Lung (tissue), 12 donors: ENCODE data around the gene TRPT1. TPM values are rescaled to one million over a fixed set of nuclear protein-coding genes. Genes with fewer than 3 reads are reported as not detected.
A peak's percentile ranks its signal among the peaks of the same experiment; 100 is the strongest.

ENCODE experiments used
- ATAC-seq: fragments of 200-7000 bp; cut with Tn5 transposase; one replicate; pipeline ENCODE4 v1.9.1; 2020; ENCODE audit warnings: moderate number of reproducible peaks; ENCODE audit not compliant: insufficient read depth, low FRiP score
- DNase-seq, 3 donors: peaks; one replicate each; pipeline ENCODE4 v3.0.0-alpha.2; 2013 to 2017
- H3K27ac ChIP-seq, 2 donors: one replicate each; pipeline ENCODE4 v1.5.1; 2013; ENCODE audit warnings: mild to moderate bottlenecking in 2 of 2, moderate library complexity in 2 of 2, control low read depth in 1 of 2, inconsistent platforms in 1 of 2, low read depth in 1 of 2, low read length in 1 of 2
- H3K27me3 ChIP-seq, 3 donors: one replicate each; pipeline ENCODE4 v1.5.1; 2013; ENCODE audit warnings: low read length in 2 of 3; ENCODE audit not compliant: control insufficient read depth in 3 of 3, insufficient read depth in 3 of 3
- H3K36me3 ChIP-seq, 4 donors: one replicate each; pipeline ENCODE4 v1.5.1; 2013; ENCODE audit warnings: low read length in 4 of 4, mild to moderate bottlenecking in 1 of 4, moderate library complexity in 1 of 4; ENCODE audit not compliant: control insufficient read depth in 4 of 4, insufficient read depth in 4 of 4
- H3K4me1 ChIP-seq, 5 donors: one replicate each; pipeline ENCODE4 v1.5.1; 2013; ENCODE audit warnings: low read length in 5 of 5, mild to moderate bottlenecking in 2 of 5, moderate library complexity in 1 of 5; ENCODE audit not compliant: control insufficient read depth in 5 of 5, insufficient read depth in 5 of 5
- H3K4me3 ChIP-seq: one replicate; pipeline ENCODE4 v1.5.1; 2013; ENCODE audit warnings: mild to moderate bottlenecking, control low read depth, moderate library complexity
- H3K9ac ChIP-seq, 2 donors: one replicate each; pipeline ENCODE4 v1.5.1; 2013; ENCODE audit warnings: low read length in 2 of 2, control low read depth in 1 of 2; ENCODE audit not compliant: insufficient read depth in 1 of 2
- H3K9me3 ChIP-seq, 4 donors: one replicate each; pipeline ENCODE4 v1.5.1; 2013; ENCODE audit warnings: low read length in 3 of 4, mild to moderate bottlenecking in 1 of 4, moderate library complexity in 1 of 4; ENCODE audit not compliant: control insufficient read depth in 4 of 4, insufficient read depth in 3 of 4
- CTCF ChIP-seq: IDR thresholded peaks from 2 replicates; pipeline ENCODE4 v1.5.1; 2012; ENCODE audit warnings: mild to moderate bottlenecking; ENCODE audit errors: control extremely low read depth, extremely low read depth
- WGBS, 2 donors: extraction: QIAGEN DNeasy Blood & Tissue Kit; methylation state at CpG; one replicate each; pipeline ENCODE4 v1.1.7; 2013; 5-methylcytosine and 5-hydroxymethylcytosine counted together
- polyA plus RNA-seq, 2 donors: library from polyadenylated mRNA; stranded (reverse); fragments of 200-250 nt; gene quantifications; one replicate each; pipeline ENCODE4 v1.2.1, GENCODE V29; 2013
- total RNA-seq, 2 donors: library from RNA; depleted of rRNA in 1 of 2; stranded (reverse); fragments of >200 nt in 1 of 2; gene quantifications; one replicate each; pipeline ENCODE4 v1.2.1, GENCODE V29; 2014 to 2021
- donor health status: control.
- donor health status: control.
- donor health status: Bipolar disorder and iron deficiency.
- donor health status: healthy.
- donor health status: DM: yes; HTN: yes; CAD: no.

Gene TRPT1
- total and polyA plus RNA-seq, 4 donors, result 18.3 to 62.5 (median 34.3) TPM

- DNase-seq (peak; percentile 38 to 53 (median 53)), ATAC-seq (peak; percentile 3)
- no peaks in the 10 kb centered on the region for H3K27me3 ChIP-seq
- H3K27ac ChIP-seq, result peak overlapping the region; percentile 68 to 86
- peaks cover 0 to 23% (median 15%) of the 10 kb centered on the region in 5 donors for H3K4me1 ChIP-seq
- TF ChIP-seq CTCF, result no peak
- H3K9me3 ChIP-seq, result no peaks in the 10 kb centered on the region
- peak overlapping the region; percentile 69 for H3K4me3 ChIP-seq
- peaks cover 0 to 13% (median 5%) of the 10 kb centered on the region in 4 donors for H3K36me3 ChIP-seq
- no peak overlapping the region for H3K9ac ChIP-seq
- 2 to 5% methylated on average over 43 to 80 of the region's 80 CpGs for WGBS, 2 donors
These were observed 8.8 kb upstream of the TRPT1 start for GRCh38 chr11:64234647-64235379.

GRCh38 chr11:64233913-64234586 is 8.1 kb upstream of the TRPT1 start, which contains the start of gene VEGFB:
Gene VEGFB, plus strand, starts transcription at chr11:64234584. Its CDS starts 250 bp downstream, at chr11:64234834.
- H3K4me3 ChIP-seq, result peak within 1 kb of the TSS; percentile 69
- peak within 1 kb of the TSS; percentile 68 to 86 for H3K27ac ChIP-seq
- H3K36me3 ChIP-seq, result peaks cover 0 to 13% (median 5%) of the 10 kb centered on the region in 4 donors
- DNase-seq, result peak; percentile 74 to 82 (median 77)
- 4 to 16% methylated on average over 35 to 62 of the region's 62 CpGs for WGBS, 2 donors
- no peak for TF ChIP-seq CTCF
- H3K4me1 ChIP-seq, result peaks cover 0 to 29% (median 12%) of the 10 kb centered on the region in 5 donors
- no peaks in the 10 kb centered on the region for H3K27me3 ChIP-seq
- no peaks in the 10 kb centered on the region for H3K9me3 ChIP-seq
- peak; percentile 73 for ATAC-seq
- H3K9ac ChIP-seq, result peak within 1 kb of the TSS in 1 of 2 donors; percentile 62

GRCh38 chr11:64232967-64233315 is 7.0 kb upstream of the TRPT1 start:
- no peaks in the 10 kb centered on the region for H3K27me3 ChIP-seq
- no peak for DNase-seq
- H3K9ac ChIP-seq, result no peak overlapping the region
- ATAC-seq, result no peak
- H3K4me3 ChIP-seq, result no peak overlapping the region
- H3K36me3 ChIP-seq, result peaks cover 0 to 6% (median 2%) of the 10 kb centered on the region in 4 donors
- WGBS, 2 donors, result 82 to 93% methylated on average over 8 of the region's 8 CpGs
- no peak for TF ChIP-seq CTCF
- H3K4me1 ChIP-seq, result peaks cover 0 to 29% (median 12%) of the 10 kb centered on the region in 5 donors
- H3K27ac ChIP-seq, result no peak overlapping the region
- H3K9me3 ChIP-seq, result no peaks in the 10 kb centered on the region
